ENCODE measurements around the gene RYR2. TPM values are rescaled to one million over a fixed set of nuclear protein-coding genes. Genes with fewer than 3 reads are reported as not detected.

Gene RYR2
- total and polyA plus RNA-seq, 9 of the 15 experiments (the other 6 are each of a cell fraction or from before 2014, with no cell fraction given): 0.03 to 0.42 (median 0.14) TPM

DNA sequence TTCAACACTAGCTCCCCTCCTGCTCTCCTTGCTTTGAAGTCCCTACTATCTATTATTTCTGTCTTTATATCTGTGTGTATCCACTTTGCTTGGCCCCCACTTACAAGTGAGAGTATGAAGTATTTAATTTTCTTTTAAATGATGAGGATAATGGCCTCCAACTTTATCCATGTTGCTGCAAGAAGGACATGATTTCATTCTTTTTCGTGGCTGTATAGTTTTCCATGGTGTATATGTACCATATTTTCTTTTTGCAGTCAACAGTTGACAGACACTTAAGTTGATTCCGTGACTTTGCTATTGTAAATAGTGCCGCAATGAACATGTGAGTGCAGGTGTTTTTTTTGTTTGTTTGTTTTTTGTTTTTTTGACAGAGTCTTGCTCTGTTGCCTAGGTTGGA lies 483.1 kb downstream of the RYR2 start:
- Histone ChIP-seq H3K9me3 (replicated peaks; ENCODE audit: control insufficient read depth, insufficient read depth, low read depth, low read length) (no peaks in the 10 kb centered on the region; the same call in 1 of the 2 replicates), H3K27ac (ENCODE audit: extremely low read depth, low read depth, low read length) (no peak overlapping the region), H3K4me1 (replicated peaks in 1 of 2; ENCODE audit: control insufficient read depth in 2 of 2, insufficient read depth in 2 of 2, low read length in 2 of 2) (no peaks in the 10 kb centered on the region), H3K4me3 (no peak overlapping the region), H3K27me3 (ENCODE audit: control insufficient read depth in 2 of 2, insufficient read depth in 2 of 2, low read length in 2 of 2) (no peaks in the 10 kb centered on the region), H3K9ac (ENCODE audit: insufficient read depth in 1 of 2, low read depth in 2 of 2, low read length in 2 of 2) (no peak overlapping the region), H3K4me2 (ENCODE audit: insufficient read depth, low read length) (no peak overlapping the region), H3K79me2 (ENCODE audit: control insufficient read depth, insufficient read depth, low read length) (no peaks in the 10 kb centered on the region), H3K36me3 (ENCODE audit: control insufficient read depth, insufficient read depth, low read length) (no peaks in the 10 kb centered on the region), H2AFZ (ENCODE audit: low read depth, low read length) (no peak overlapping the region), H3K9me1 (ENCODE audit: control insufficient read depth, insufficient read depth, low read length) (no peaks in the 10 kb centered on the region), H4K20me1 (replicated peaks; ENCODE audit: control insufficient read depth, insufficient read depth, low read length) (no peaks in the 10 kb centered on the region)
- intact Hi-C loops (cut with micrococcal nuclease): no loop called here
- DNase-seq (ENCODE audit: extremely low read depth in 1 of 4, low spot score in 3 of 4): no peak
- ATAC-seq: no peak
- FAIRE-seq: no peak
- ChIA-PET CTCF (ENCODE audit: low intra/inter-chr PET ratio) (no interaction called here), POLR2A (no interaction called here)
- in situ Hi-C loops (cut with MboI): no loop called here
- BruUV-seq (replicated peaks): no TSS peak
- no peak for TF ChIP-seq CEBPG (CRISPR knock-in tag; IDR thresholded peaks at IDR 0.05)
- no peak for TF ChIP-seq CEBPG (tag; conservative IDR thresholded peaks at IDR 0.05 in 1 of 2, IDR thresholded peaks at IDR 0.05 in 1 of 2)
- no peak for TF ChIP-seq ZNF785 (CRISPR knock-in tag; IDR thresholded peaks at IDR 0.05)
- no peak for TF ChIP-seq ZNF3 (CRISPR knock-in tag; IDR thresholded peaks at IDR 0.05)
- no peak for TF ChIP-seq SMARCA5 (IDR thresholded peaks at IDR 0.05)
- no peak for TF ChIP-seq HDAC8 (tag; IDR thresholded peaks at IDR 0.05)
- TF ChIP-seq TEAD2 (tag; IDR thresholded peaks at IDR 0.05): no peak
- TF ChIP-seq BRD9 (IDR thresholded peaks at IDR 0.05; ENCODE audit: low read depth, partially characterized antibody): no peak
- no peak for TF ChIP-seq CHCHD3 (CRISPR knock-in tag; IDR thresholded peaks at IDR 0.05)
- TF ChIP-seq, protein P1, sequence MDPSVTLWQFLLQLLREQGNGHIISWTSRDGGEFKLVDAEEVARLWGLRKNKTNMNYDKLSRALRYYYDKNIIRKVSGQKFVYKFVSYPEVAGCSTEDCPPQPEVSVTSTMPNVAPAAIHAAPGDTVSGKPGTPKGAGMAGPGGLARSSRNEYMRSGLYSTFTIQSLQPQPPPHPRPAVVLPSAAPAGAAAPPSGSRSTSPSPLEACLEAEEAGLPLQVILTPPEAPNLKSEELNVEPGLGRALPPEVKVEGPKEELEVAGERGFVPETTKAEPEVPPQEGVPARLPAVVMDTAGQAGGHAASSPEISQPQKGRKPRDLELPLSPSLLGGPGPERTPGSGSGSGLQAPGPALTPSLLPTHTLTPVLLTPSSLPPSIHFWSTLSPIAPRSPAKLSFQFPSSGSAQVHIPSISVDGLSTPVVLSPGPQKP (CRISPR knock-in tag; IDR thresholded peaks at IDR 0.05): no peak
- TF ChIP-seq, protein P2, sequence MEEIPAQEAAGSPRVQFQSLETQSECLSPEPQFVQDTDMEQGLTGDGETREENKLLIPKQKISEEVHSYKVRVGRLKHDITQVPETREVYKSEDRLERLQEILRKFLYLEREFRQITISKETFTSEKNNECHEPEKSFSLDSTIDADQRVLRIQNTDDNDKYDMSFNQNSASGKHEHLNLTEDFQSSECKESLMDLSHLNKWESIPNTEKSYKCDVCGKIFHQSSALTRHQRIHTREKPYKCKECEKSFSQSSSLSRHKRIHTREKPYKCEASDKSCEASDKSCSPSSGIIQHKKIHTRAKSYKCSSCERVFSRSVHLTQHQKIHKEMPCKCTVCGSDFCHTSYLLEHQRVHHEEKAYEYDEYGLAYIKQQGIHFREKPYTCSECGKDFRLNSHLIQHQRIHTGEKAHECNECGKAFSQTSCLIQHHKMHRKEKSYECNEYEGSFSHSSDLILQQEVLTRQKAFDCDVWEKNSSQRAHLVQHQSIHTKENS (CRISPR knock-in tag; IDR thresholded peaks at IDR 0.05): no peak
- TF ChIP-seq ZZZ3 (IDR thresholded peaks at IDR 0.05): no peak
- TF ChIP-seq, protein P3, sequence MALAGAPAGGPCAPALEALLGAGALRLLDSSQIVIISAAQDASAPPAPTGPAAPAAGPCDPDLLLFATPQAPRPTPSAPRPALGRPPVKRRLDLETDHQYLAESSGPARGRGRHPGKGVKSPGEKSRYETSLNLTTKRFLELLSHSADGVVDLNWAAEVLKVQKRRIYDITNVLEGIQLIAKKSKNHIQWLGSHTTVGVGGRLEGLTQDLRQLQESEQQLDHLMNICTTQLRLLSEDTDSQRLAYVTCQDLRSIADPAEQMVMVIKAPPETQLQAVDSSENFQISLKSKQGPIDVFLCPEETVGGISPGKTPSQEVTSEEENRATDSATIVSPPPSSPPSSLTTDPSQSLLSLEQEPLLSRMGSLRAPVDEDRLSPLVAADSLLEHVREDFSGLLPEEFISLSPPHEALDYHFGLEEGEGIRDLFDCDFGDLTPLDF (CRISPR knock-in tag; IDR thresholded peaks at IDR 0.05): no peak
- TF ChIP-seq, protein P4, sequence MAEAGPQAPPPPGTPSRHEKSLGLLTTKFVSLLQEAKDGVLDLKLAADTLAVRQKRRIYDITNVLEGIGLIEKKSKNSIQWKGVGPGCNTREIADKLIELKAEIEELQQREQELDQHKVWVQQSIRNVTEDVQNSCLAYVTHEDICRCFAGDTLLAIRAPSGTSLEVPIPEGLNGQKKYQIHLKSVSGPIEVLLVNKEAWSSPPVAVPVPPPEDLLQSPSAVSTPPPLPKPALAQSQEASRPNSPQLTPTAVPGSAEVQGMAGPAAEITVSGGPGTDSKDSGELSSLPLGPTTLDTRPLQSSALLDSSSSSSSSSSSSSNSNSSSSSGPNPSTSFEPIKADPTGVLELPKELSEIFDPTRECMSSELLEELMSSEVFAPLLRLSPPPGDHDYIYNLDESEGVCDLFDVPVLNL (CRISPR knock-in tag; IDR thresholded peaks at IDR 0.05; ENCODE audit: low read depth): no peak
- WGBS (ENCODE audit: insufficient coverage, low coverage, missing lambda C conversion rate): 3% methylated on average over 3 of the region's 3 CpGs
